Lung (tissue), 12 donors: ENCODE data around the gene SKIC8. TPM values are rescaled to one million over a fixed set of nuclear protein-coding genes. Genes with fewer than 3 reads are reported as not detected.

Experiments used
- ATAC-seq: fragments of 200-7000 bp; cut with Tn5 transposase; one replicate; pipeline ENCODE4 v1.9.1; 2020; ENCODE audit warnings: moderate number of reproducible peaks; ENCODE audit not compliant: insufficient read depth, low FRiP score
- DNase-seq, 3 donors: peaks; one replicate each; pipeline ENCODE4 v3.0.0-alpha.2; 2013 to 2017
- H3K27ac ChIP-seq, 2 donors: one replicate each; pipeline ENCODE4 v1.5.1; 2013; ENCODE audit warnings: mild to moderate bottlenecking in 2 of 2, moderate library complexity in 2 of 2, control low read depth in 1 of 2, inconsistent platforms in 1 of 2, low read depth in 1 of 2, low read length in 1 of 2
- H3K27me3 ChIP-seq, 3 donors: one replicate each; pipeline ENCODE4 v1.5.1; 2013; ENCODE audit warnings: low read length in 2 of 3; ENCODE audit not compliant: control insufficient read depth in 3 of 3, insufficient read depth in 3 of 3
- H3K36me3 ChIP-seq, 4 donors: one replicate each; pipeline ENCODE4 v1.5.1; 2013; ENCODE audit warnings: low read length in 4 of 4, mild to moderate bottlenecking in 1 of 4, moderate library complexity in 1 of 4; ENCODE audit not compliant: control insufficient read depth in 4 of 4, insufficient read depth in 4 of 4
- H3K4me1 ChIP-seq, 5 donors: one replicate each; pipeline ENCODE4 v1.5.1; 2013; ENCODE audit warnings: low read length in 5 of 5, mild to moderate bottlenecking in 2 of 5, moderate library complexity in 1 of 5; ENCODE audit not compliant: control insufficient read depth in 5 of 5, insufficient read depth in 5 of 5
- H3K4me3 ChIP-seq: one replicate; pipeline ENCODE4 v1.5.1; 2013; ENCODE audit warnings: mild to moderate bottlenecking, control low read depth, moderate library complexity
- H3K9ac ChIP-seq, 2 donors: one replicate each; pipeline ENCODE4 v1.5.1; 2013; ENCODE audit warnings: low read length in 2 of 2, control low read depth in 1 of 2; ENCODE audit not compliant: insufficient read depth in 1 of 2
- H3K9me3 ChIP-seq, 4 donors: one replicate each; pipeline ENCODE4 v1.5.1; 2013; ENCODE audit warnings: low read length in 3 of 4, mild to moderate bottlenecking in 1 of 4, moderate library complexity in 1 of 4; ENCODE audit not compliant: control insufficient read depth in 4 of 4, insufficient read depth in 3 of 4
- CTCF ChIP-seq: IDR thresholded peaks from 2 replicates; pipeline ENCODE4 v1.5.1; 2012; ENCODE audit warnings: mild to moderate bottlenecking; ENCODE audit errors: control extremely low read depth, extremely low read depth
- WGBS, 2 donors: extraction: QIAGEN DNeasy Blood & Tissue Kit; methylation state at CpG; one replicate each; pipeline ENCODE4 v1.1.7; 2013; 5-methylcytosine and 5-hydroxymethylcytosine counted together
- polyA plus RNA-seq, 2 donors: library from polyadenylated mRNA; stranded (reverse); fragments of 200-250 nt; gene quantifications; one replicate each; pipeline ENCODE4 v1.2.1, GENCODE V29; 2013
- total RNA-seq, 2 donors: library from RNA; depleted of rRNA in 1 of 2; stranded (reverse); fragments of >200 nt in 1 of 2; gene quantifications; one replicate each; pipeline ENCODE4 v1.2.1, GENCODE V29; 2014 to 2021
- donor health status: control.
- donor health status: control.
- donor health status: Bipolar disorder and iron deficiency.
- donor health status: healthy.
- donor health status: DM: yes; HTN: yes; CAD: no.

The SKIC8 gene
- total and polyA plus RNA-seq, 4 donors: 45.1 to 64.9 (median 54.1) TPM

DNA sequence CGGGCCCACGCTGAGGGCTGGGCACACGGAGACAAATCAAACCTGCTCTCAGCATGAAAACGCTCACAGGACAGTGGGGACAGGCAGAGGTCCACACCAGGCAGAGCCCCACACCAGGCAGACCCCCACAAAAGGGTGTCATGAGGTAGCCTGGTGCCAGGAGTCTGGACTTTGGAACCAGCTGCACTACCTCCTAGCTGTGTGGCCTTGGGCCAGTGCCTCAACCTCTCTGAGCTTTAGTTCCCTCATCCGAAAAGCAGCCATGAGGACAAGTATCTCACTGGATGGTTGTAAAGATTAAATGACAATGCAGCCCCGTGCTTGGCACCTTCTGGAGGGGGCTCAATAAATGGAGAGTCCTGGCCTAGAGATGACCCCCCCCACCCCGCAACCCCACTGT lies 24.3 kb upstream of the SKIC8 start:
- no peaks in the 10 kb centered on the region for H3K36me3 ChIP-seq
- ATAC-seq: no peak
- no peak overlapping the region for H3K27ac ChIP-seq
- peaks cover 0 to 9% (median 0%) of the 10 kb centered on the region in 5 donors for H3K4me1 ChIP-seq
- no peaks in the 10 kb centered on the region for H3K27me3 ChIP-seq
- WGBS, 2 donors: 76 to 80% methylated on average over 7 of the region's 7 CpGs
- no peak for TF ChIP-seq CTCF
- DNase-seq: no peak
- H3K9me3 ChIP-seq: no peaks in the 10 kb centered on the region
- no peak overlapping the region for H3K9ac ChIP-seq
- H3K4me3 ChIP-seq: no peak overlapping the region

GRCh38 chr15:78322724-78323521 lies 23.5 kb upstream of the SKIC8 start:
- H3K27me3 ChIP-seq: no peaks in the 10 kb centered on the region
- WGBS, 2 donors: 70 to 74% methylated on average over 19 of the region's 19 CpGs
- no peaks in the 10 kb centered on the region for H3K9me3 ChIP-seq
- no peak overlapping the region for H3K4me3 ChIP-seq
- H3K27ac ChIP-seq: peak overlapping the region in 1 of 2 donors; percentile 41
- no peak overlapping the region for H3K9ac ChIP-seq
- H3K4me1 ChIP-seq: peaks cover 0 to 9% (median 0%) of the 10 kb centered on the region in 5 donors
- no peaks in the 10 kb centered on the region for H3K36me3 ChIP-seq
- DNase-seq (no peak), ATAC-seq (no peak)
- no peak for TF ChIP-seq CTCF

DNA sequence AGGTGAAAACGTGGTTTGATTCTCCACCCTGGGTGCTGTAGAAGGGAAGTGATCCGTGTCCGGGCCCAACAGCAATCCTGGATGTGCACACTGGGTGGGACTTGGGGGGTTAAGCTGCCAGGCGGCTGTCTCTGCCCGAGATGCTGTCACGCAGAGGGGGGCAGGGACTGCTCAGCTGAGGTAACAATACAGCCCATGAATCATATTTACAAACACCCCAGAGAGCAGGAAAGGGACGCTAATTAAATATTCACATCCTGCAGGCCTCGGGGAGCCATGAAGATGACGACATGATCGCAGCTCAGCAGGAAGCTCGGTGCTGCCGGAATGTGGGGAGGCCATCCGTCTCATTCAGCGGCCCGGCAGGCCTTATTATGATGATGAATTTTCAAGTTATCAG lies 22.8 kb upstream of the SKIC8 start:
- H3K27ac ChIP-seq: peak overlapping the region in 1 of 2 donors; percentile 65
- no peak for ATAC-seq

More for the DNA sequence above, 22.8 kb upstream of the SKIC8 start:
- Histone ChIP-seq H3K4me1 (peaks cover 0 to 9% (median 0%) of the 10 kb centered on the region in 5 donors), H3K36me3 (no peaks in the 10 kb centered on the region), H3K9ac (no peak overlapping the region), H3K9me3 (no peaks in the 10 kb centered on the region), H3K27me3 (no peaks in the 10 kb centered on the region), H3K4me3 (no peak overlapping the region)
- WGBS, 2 donors: 55 to 59% methylated on average over 15 of the region's 15 CpGs
- TF ChIP-seq CTCF: no peak
- peak; percentile 27 to 67 (median 42) for DNase-seq
